ENCODE data around the gene TMPRSS7. TPM values are rescaled to one million over a fixed set of nuclear protein-coding genes. Genes with fewer than 3 reads are reported as not detected.

Gene TMPRSS7
- total and polyA plus RNA-seq, 12 donors = not detected

- no peak overlapping the region for H3K4me3 ChIP-seq
- no peaks in the 10 kb centered on the region for H3K4me1 ChIP-seq (replicated peaks in 1 of 2)
- H3K27ac ChIP-seq = no peak overlapping the region
- 82 to 87% (median 85%) methylated on average over 10 of the region's 10 CpGs for WGBS, 4 donors
- intact Hi-C loops (cut with DNase I) = no loop called here
- TF ChIP-seq POLR2A (IDR thresholded peaks at IDR 0.05) (no peak), CTCF (IDR thresholded peaks at IDR 0.05) (no peak)
- no peaks in the 10 kb centered on the region for H3K9me3 ChIP-seq (replicated peaks in 1 of 3)
- H3K36me3 ChIP-seq (replicated peaks in 1 of 2) = no peaks in the 10 kb centered on the region
- no peak for DNase-seq
- H3K27me3 ChIP-seq = no peaks in the 10 kb centered on the region
These were observed 43.9 kb downstream of the TMPRSS7 start for GRCh38 chr3:112078125-112079083.

- Histone ChIP-seq H3K4me3 (no peak overlapping the region), H3K27me3 (no peaks in the 10 kb centered on the region), H3K27ac (no peak overlapping the region), H3K9me3 (replicated peaks in 1 of 3) (no peaks in the 10 kb centered on the region), H3K36me3 (replicated peaks in 1 of 2) (no peaks in the 10 kb centered on the region), H3K4me1 (replicated peaks in 1 of 2) (peaks cover 0 to 7% of the 10 kb centered on the region in 2 donors)
- WGBS, 4 donors = 83 to 91% (median 88%) methylated on average over 4 of the region's 4 CpGs
- TF ChIP-seq CTCF (IDR thresholded peaks at IDR 0.05) = no peak
- no peak for DNase-seq
- intact Hi-C loops (cut with DNase I) = no loop called here
These were observed 48.7 kb downstream of the TMPRSS7 start for GRCh38 chr3:112083239-112083638.

GRCh38 chr3:112084980-112085705 is 50.6 kb downstream of the TMPRSS7 start:
- H3K27me3 ChIP-seq = no peaks in the 10 kb centered on the region
- WGBS, 4 donors = 89 to 92% (median 91%) methylated on average over 7 of the region's 7 CpGs
- H3K27ac ChIP-seq = no peak overlapping the region
- H3K4me1 ChIP-seq (replicated peaks in 1 of 2) = peaks cover 0 to 7% of the 10 kb centered on the region in 2 donors
- no peak for DNase-seq
- H3K9me3 ChIP-seq (replicated peaks in 1 of 3) = no peaks in the 10 kb centered on the region
- no peak overlapping the region for H3K4me3 ChIP-seq
- TF ChIP-seq CTCF (IDR thresholded peaks at IDR 0.05) = no peak
- TF ChIP-seq POLR2A (IDR thresholded peaks at IDR 0.05) = no peak
- intact Hi-C loops (cut with DNase I) = no loop called here
- no peaks in the 10 kb centered on the region for H3K36me3 ChIP-seq (replicated peaks in 1 of 2)

GRCh38 chr3:112085735-112086075 is 51.2 kb downstream of the TMPRSS7 start:
- DNase-seq = no peak
- TF ChIP-seq POLR2A (IDR thresholded peaks at IDR 0.05) (no peak), CTCF (IDR thresholded peaks at IDR 0.05) (no peak)
- Histone ChIP-seq H3K9me3 (replicated peaks in 1 of 3) (no peaks in the 10 kb centered on the region), H3K4me1 (replicated peaks in 1 of 2) (peaks cover 0 to 7% of the 10 kb centered on the region in 2 donors), H3K36me3 (replicated peaks in 1 of 2) (no peaks in the 10 kb centered on the region), H3K27ac (no peak overlapping the region), H3K27me3 (no peaks in the 10 kb centered on the region), H3K4me3 (peak overlapping the region in 2 of 4 donors; percentile 69 to 75)
- intact Hi-C loops (cut with DNase I) = no loop called here
- 35 to 74% (median 39%) methylated on average over 5 to 12 of the region's 12 CpGs for WGBS, 4 donors
